Measurements from ENCODE around the gene RALGAPA2.

GRCh38 chr20:20603339-20603990 lies 109.0 kb downstream of the RALGAPA2 start:
- TF ChIP-seq CTCF (IDR thresholded peaks at IDR 0.05 in 8 of 11, conservative IDR thresholded peaks at IDR 0.05 in 3 of 11) = no peak
- no peak for TF ChIP-seq POLR2A (IDR thresholded peaks at IDR 0.05)

All from spleen (tissue), 7 donors.